ENCODE measurements around the gene FAM170B. TPM values are rescaled to one million over a fixed set of nuclear protein-coding genes. Genes with fewer than 3 reads are reported as not detected.

FAM170B gene
- total RNA-seq, 2 donors from 2014 or later, result not detected

GRCh38 chr10:49165821-49166483 lies 32.1 kb upstream of the FAM170B start:
- DNase-seq, result no peak
- Mint-ChIP-seq H3K27ac (no peak overlapping the region), H3K4me1 (peaks cover 5% of the 10 kb centered on the region), H3K4me3 (no peak overlapping the region), H3K27me3 (ENCODE audit: insufficient read depth) (no peaks in the 10 kb centered on the region), H3K36me3 (ENCODE audit: low read depth) (no peaks in the 10 kb centered on the region), H3K9me3 (no peaks in the 10 kb centered on the region)
- TF ChIP-seq CTCF (conservative IDR thresholded peaks at IDR 0.05), result no peak
- no peak overlapping the region for H3K4me3 ChIP-seq (ENCODE audit: low read length)
- no peaks in the 10 kb centered on the region for H3K4me1 ChIP-seq (ENCODE audit: control insufficient read depth, insufficient read depth, low read length)
- no peaks in the 10 kb centered on the region for H3K9me3 ChIP-seq (ENCODE audit: control insufficient read depth, low read length)
- no peak overlapping the region for H3K9ac ChIP-seq (ENCODE audit: extremely low read depth, low read length, poor library complexity, severe bottlenecking)
- no peaks in the 10 kb centered on the region for H3K36me3 ChIP-seq (ENCODE audit: control insufficient read depth, insufficient read depth, low read length)
- no peak overlapping the region for H3K27ac ChIP-seq (ENCODE audit: low read depth, low read length)
- no peaks in the 10 kb centered on the region for H3K27me3 ChIP-seq (ENCODE audit: control insufficient read depth, insufficient read depth, low read length, poor library complexity, severe bottlenecking)
- WGBS, 2 experiments (ENCODE audit: insufficient coverage in 1 of 2, insufficient read length in 1 of 2), result 84 to 93% methylated on average over 5 to 13 of the region's 14 CpGs

DNA sequence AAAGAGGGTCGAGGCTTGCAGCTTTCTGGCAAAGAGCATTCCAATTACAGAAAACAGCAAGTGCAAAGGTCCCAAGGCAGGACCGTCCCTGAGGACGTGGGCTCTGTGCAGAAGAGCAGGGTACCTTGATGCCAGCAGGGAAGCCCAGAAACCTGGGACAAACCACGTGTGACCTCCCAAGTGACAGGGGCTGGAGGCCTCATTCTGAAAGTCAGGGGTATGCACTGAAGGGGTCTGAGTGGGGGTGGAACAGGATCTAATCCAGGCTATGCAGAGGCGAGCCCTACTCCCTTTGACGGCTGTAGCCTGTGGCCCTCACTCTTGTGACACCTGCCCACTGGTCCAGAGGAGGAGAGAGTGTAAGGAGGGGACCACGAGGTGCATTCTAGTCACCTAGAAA lies 31.4 kb upstream of the FAM170B start:
- no peak overlapping the region for H3K4me3 ChIP-seq (ENCODE audit: low read length)
- no peaks in the 10 kb centered on the region for H3K27me3 ChIP-seq (ENCODE audit: control insufficient read depth, insufficient read depth, low read length, poor library complexity, severe bottlenecking)
- no peaks in the 10 kb centered on the region for H3K9me3 ChIP-seq (ENCODE audit: control insufficient read depth, low read length)
- no peaks in the 10 kb centered on the region for H3K4me1 ChIP-seq (ENCODE audit: control insufficient read depth, insufficient read depth, low read length)
- Mint-ChIP-seq H3K27ac (no peak overlapping the region), H3K27me3 (ENCODE audit: insufficient read depth) (no peaks in the 10 kb centered on the region), H3K4me1 (peaks cover 5% of the 10 kb centered on the region), H3K4me3 (no peak overlapping the region), H3K36me3 (ENCODE audit: low read depth) (no peaks in the 10 kb centered on the region), H3K9me3 (no peaks in the 10 kb centered on the region)
- no peak for DNase-seq
- TF ChIP-seq CTCF (conservative IDR thresholded peaks at IDR 0.05), result no peak
- H3K36me3 ChIP-seq (ENCODE audit: control insufficient read depth, insufficient read depth, low read length), result no peaks in the 10 kb centered on the region
- WGBS, 2 experiments (ENCODE audit: insufficient coverage in 1 of 2, insufficient read length in 1 of 2), result 75 to 83% methylated on average over 5 to 7 of the region's 7 CpGs
- no peak overlapping the region for H3K27ac ChIP-seq (ENCODE audit: low read depth, low read length)
- no peak overlapping the region for H3K9ac ChIP-seq (ENCODE audit: extremely low read depth, low read length, poor library complexity, severe bottlenecking)

GRCh38 chr10:49164559-49165188 lies 30.9 kb upstream of the FAM170B start:
- peaks cover 5% of the 10 kb centered on the region for H3K4me1 Mint-ChIP-seq
- H3K4me1 ChIP-seq (ENCODE audit: control insufficient read depth, insufficient read depth, low read length), result no peaks in the 10 kb centered on the region
- H3K27ac ChIP-seq (ENCODE audit: low read depth, low read length), result no peak overlapping the region
- H3K27me3 Mint-ChIP-seq (ENCODE audit: insufficient read depth), result no peaks in the 10 kb centered on the region
- WGBS, 2 experiments (ENCODE audit: insufficient coverage in 1 of 2, insufficient read length in 1 of 2), result 71 to 78% methylated on average over 4 to 9 of the region's 9 CpGs
- H3K9me3 Mint-ChIP-seq, result no peaks in the 10 kb centered on the region
- peak; percentile 89 for DNase-seq
- no peak overlapping the region for H3K9ac ChIP-seq (ENCODE audit: extremely low read depth, low read length, poor library complexity, severe bottlenecking)
- no peak overlapping the region for H3K4me3 ChIP-seq (ENCODE audit: low read length)
- no peak overlapping the region for H3K27ac Mint-ChIP-seq
- no peaks in the 10 kb centered on the region for H3K36me3 ChIP-seq (ENCODE audit: control insufficient read depth, insufficient read depth, low read length)
- H3K27me3 ChIP-seq (ENCODE audit: control insufficient read depth, insufficient read depth, low read length, poor library complexity, severe bottlenecking), result no peaks in the 10 kb centered on the region
- H3K36me3 Mint-ChIP-seq (ENCODE audit: low read depth), result no peaks in the 10 kb centered on the region
- no peaks in the 10 kb centered on the region for H3K9me3 ChIP-seq (ENCODE audit: control insufficient read depth, low read length)
- H3K4me3 Mint-ChIP-seq, result no peak overlapping the region
- peak; percentile 86 for TF ChIP-seq CTCF (conservative IDR thresholded peaks at IDR 0.05)
